ENCODE data around the gene MICB.

Gene MICB

GRCh38 chr6:31473780-31474761 lies 23.9 kb upstream of the MICB start:
- Histone ChIP-seq H3K4me3 (ENCODE audit: insufficient read depth, low read depth, low read length) (no peak overlapping the region), H3K9me3 (ENCODE audit: control insufficient read depth, low read length) (no peaks in the 10 kb centered on the region), H3K36me3 (ENCODE audit: control insufficient read depth, insufficient read depth, low read length) (no peaks in the 10 kb centered on the region), H3K27me3 (ENCODE audit: control insufficient read depth, insufficient read depth, low read length, poor library complexity, severe bottlenecking) (no peaks in the 10 kb centered on the region), H3K4me1 (ENCODE audit: control insufficient read depth, insufficient read depth, low read length) (no peaks in the 10 kb centered on the region), H3K27ac (ENCODE audit: insufficient read depth, low read depth, low read length, poor library complexity, severe bottlenecking) (no peak overlapping the region)
- WGBS, 2 experiments = 92 to 96% methylated on average over 8 of the region's 8 CpGs

- Histone ChIP-seq H3K27me3 (ENCODE audit: control insufficient read depth, insufficient read depth, low read length, poor library complexity, severe bottlenecking) (no peaks in the 10 kb centered on the region), H3K4me3 (ENCODE audit: insufficient read depth, low read depth, low read length) (no peak overlapping the region), H3K27ac (ENCODE audit: insufficient read depth, low read depth, low read length, poor library complexity, severe bottlenecking) (no peak overlapping the region), H3K4me1 (ENCODE audit: control insufficient read depth, insufficient read depth, low read length) (no peaks in the 10 kb centered on the region), H3K9me3 (ENCODE audit: control insufficient read depth, low read length) (no peaks in the 10 kb centered on the region), H3K36me3 (ENCODE audit: control insufficient read depth, insufficient read depth, low read length) (no peaks in the 10 kb centered on the region)
- 84 to 90% methylated on average over 6 of the region's 6 CpGs for WGBS, 2 experiments
Observed at GRCh38 chr6:31474871-31475286, 23.1 kb upstream of the MICB start.

- Histone ChIP-seq H3K9me3 (ENCODE audit: control insufficient read depth, low read length) (no peaks in the 10 kb centered on the region), H3K36me3 (ENCODE audit: control insufficient read depth, insufficient read depth, low read length) (no peaks in the 10 kb centered on the region), H3K4me1 (ENCODE audit: control insufficient read depth, insufficient read depth, low read length) (no peaks in the 10 kb centered on the region), H3K27me3 (ENCODE audit: control insufficient read depth, insufficient read depth, low read length, poor library complexity, severe bottlenecking) (no peaks in the 10 kb centered on the region), H3K4me3 (ENCODE audit: insufficient read depth, low read depth, low read length) (no peak overlapping the region), H3K27ac (ENCODE audit: insufficient read depth, low read depth, low read length, poor library complexity, severe bottlenecking) (no peak overlapping the region)
- 84 to 87% methylated on average over 7 of the region's 7 CpGs for WGBS, 2 experiments
Observed at GRCh38 chr6:31476515-31477139, 21.3 kb upstream of the MICB start.

- WGBS, 2 experiments = 91 to 93% methylated on average over 4 of the region's 4 CpGs
- no peak overlapping the region for H3K27ac ChIP-seq (ENCODE audit: insufficient read depth, low read depth, low read length, poor library complexity, severe bottlenecking)
- H3K27me3 ChIP-seq (ENCODE audit: control insufficient read depth, insufficient read depth, low read length, poor library complexity, severe bottlenecking) = no peaks in the 10 kb centered on the region
Observed at GRCh38 chr6:31477521-31477920, 20.4 kb upstream of the MICB start.

GRCh38 chr6:31478186-31478950 lies 19.6 kb upstream of the MICB start:
- H3K4me1 ChIP-seq (ENCODE audit: control insufficient read depth, insufficient read depth, low read length) = no peaks in the 10 kb centered on the region
- no peaks in the 10 kb centered on the region for H3K27me3 ChIP-seq (ENCODE audit: control insufficient read depth, insufficient read depth, low read length, poor library complexity, severe bottlenecking)
- no peaks in the 10 kb centered on the region for H3K9me3 ChIP-seq (ENCODE audit: control insufficient read depth, low read length)
- H3K4me3 ChIP-seq (ENCODE audit: insufficient read depth, low read depth, low read length) = no peak overlapping the region
- 61 to 65% methylated on average over 3 of the region's 3 CpGs for WGBS, 2 experiments
- H3K27ac ChIP-seq (ENCODE audit: insufficient read depth, low read depth, low read length, poor library complexity, severe bottlenecking) = no peak overlapping the region
- H3K36me3 ChIP-seq (ENCODE audit: control insufficient read depth, insufficient read depth, low read length) = no peaks in the 10 kb centered on the region

More at GRCh38 chr6:31477521-31477920, 20.4 kb upstream of the MICB start:
- Histone ChIP-seq H3K4me3 (ENCODE audit: insufficient read depth, low read depth, low read length) (no peak overlapping the region), H3K4me1 (ENCODE audit: control insufficient read depth, insufficient read depth, low read length) (no peaks in the 10 kb centered on the region), H3K9me3 (ENCODE audit: control insufficient read depth, low read length) (no peaks in the 10 kb centered on the region), H3K36me3 (ENCODE audit: control insufficient read depth, insufficient read depth, low read length) (no peaks in the 10 kb centered on the region)

GRCh38 chr6:31479151-31479932 lies 18.6 kb upstream of the MICB start:
- Histone ChIP-seq H3K27ac (ENCODE audit: insufficient read depth, low read depth, low read length, poor library complexity, severe bottlenecking) (no peak overlapping the region), H3K36me3 (ENCODE audit: control insufficient read depth, insufficient read depth, low read length) (no peaks in the 10 kb centered on the region), H3K27me3 (ENCODE audit: control insufficient read depth, insufficient read depth, low read length, poor library complexity, severe bottlenecking) (no peaks in the 10 kb centered on the region), H3K4me1 (ENCODE audit: control insufficient read depth, insufficient read depth, low read length) (no peaks in the 10 kb centered on the region), H3K9me3 (ENCODE audit: control insufficient read depth, low read length) (no peaks in the 10 kb centered on the region), H3K4me3 (ENCODE audit: insufficient read depth, low read depth, low read length) (no peak overlapping the region)
- WGBS, 2 experiments = 88 to 89% methylated on average over 4 of the region's 5 CpGs

- no peaks in the 10 kb centered on the region for H3K27me3 ChIP-seq (ENCODE audit: control insufficient read depth, insufficient read depth, low read length, poor library complexity, severe bottlenecking)
- H3K9me3 ChIP-seq (ENCODE audit: control insufficient read depth, low read length) = no peaks in the 10 kb centered on the region
- 84 to 98% methylated on average over 2 to 3 of the region's 3 CpGs for WGBS, 2 experiments
- no peaks in the 10 kb centered on the region for H3K4me1 ChIP-seq (ENCODE audit: control insufficient read depth, insufficient read depth, low read length)
- no peaks in the 10 kb centered on the region for H3K36me3 ChIP-seq (ENCODE audit: control insufficient read depth, insufficient read depth, low read length)
- H3K4me3 ChIP-seq (ENCODE audit: insufficient read depth, low read depth, low read length) = no peak overlapping the region
- H3K27ac ChIP-seq (ENCODE audit: insufficient read depth, low read depth, low read length, poor library complexity, severe bottlenecking) = no peak overlapping the region
Observed at GRCh38 chr6:31479933-31480535, 17.9 kb upstream of the MICB start.

GRCh38 chr6:31480574-31480973 lies 17.4 kb upstream of the MICB start:
- H3K9me3 ChIP-seq (ENCODE audit: control insufficient read depth, low read length) = no peaks in the 10 kb centered on the region
- 86% methylated on average over 11 of the region's 11 CpGs for WGBS, 2 experiments

GRCh38 chr6:31483392-31483791 lies 14.6 kb upstream of the MICB start:
- no peaks in the 10 kb centered on the region for H3K36me3 ChIP-seq (ENCODE audit: control insufficient read depth, insufficient read depth, low read length)
- WGBS, 2 experiments = 89 to 96% methylated on average over 1 of the region's 2 CpGs
- H3K4me1 ChIP-seq (ENCODE audit: control insufficient read depth, insufficient read depth, low read length) = no peaks in the 10 kb centered on the region
- H3K9me3 ChIP-seq (ENCODE audit: control insufficient read depth, low read length) = no peaks in the 10 kb centered on the region
- no peak overlapping the region for H3K27ac ChIP-seq (ENCODE audit: insufficient read depth, low read depth, low read length, poor library complexity, severe bottlenecking)
- H3K27me3 ChIP-seq (ENCODE audit: control insufficient read depth, insufficient read depth, low read length, poor library complexity, severe bottlenecking) = no peaks in the 10 kb centered on the region
- no peak overlapping the region for H3K4me3 ChIP-seq (ENCODE audit: insufficient read depth, low read depth, low read length)

More at GRCh38 chr6:31480574-31480973, 17.4 kb upstream of the MICB start:
- H3K4me3 ChIP-seq (ENCODE audit: insufficient read depth, low read depth, low read length) = no peak overlapping the region
- no peaks in the 10 kb centered on the region for H3K4me1 ChIP-seq (ENCODE audit: control insufficient read depth, insufficient read depth, low read length)
- H3K27me3 ChIP-seq (ENCODE audit: control insufficient read depth, insufficient read depth, low read length, poor library complexity, severe bottlenecking) = no peaks in the 10 kb centered on the region
- H3K36me3 ChIP-seq (ENCODE audit: control insufficient read depth, insufficient read depth, low read length) = no peaks in the 10 kb centered on the region
- no peak overlapping the region for H3K27ac ChIP-seq (ENCODE audit: insufficient read depth, low read depth, low read length, poor library complexity, severe bottlenecking)

All from ectodermal cell (in vitro differentiated cells).